B cell (primary cell): ENCODE measurements around the gene MOBP. TPM values are rescaled to one million over a fixed set of nuclear protein-coding genes. Genes with fewer than 3 reads are reported as not detected.

Source experiments
- ATAC-seq: fragments of 200-7000 bp; cut with Tn5 transposase; one replicate; pipeline ENCODE4 v1.10.0; 2021; ENCODE audit warnings: low read depth, mild to moderate bottlenecking, moderate number of reproducible peaks, moderate library complexity
- CTCF ChIA-PET: fragments of 350-600 bp; sonication (Branson Sonifier 250); formaldehyde crosslinking; loops from one replicate; lab custom pipeline; 2021; ENCODE audit warnings: antibody characterized with exemption, inconsistent platforms; lab: Charles Lee
- POLR2A ChIA-PET: fragments of 350-600 bp; sonication (Branson Sonifier 250); formaldehyde crosslinking; loops from one replicate; lab custom pipeline; 2021; ENCODE audit warnings: antibody characterized with exemption; lab: Charles Lee
- DNase-seq: peaks from one replicate; pipeline ENCODE4 v3.0.0; 2013
- H2AFZ ChIP-seq: 2 replicates; pipeline ENCODE4 v1.6.1; 2012; ENCODE audit warnings: mild to moderate bottlenecking, low read depth, low read length; ENCODE audit not compliant: insufficient read depth, poor library complexity, severe bottlenecking
- H3K27ac ChIP-seq, 2 donors: 1 replicate in 1 of 2; 2 replicates in 1 of 2; pipeline ENCODE4 v1.5.1; 2012 to 2013; ENCODE audit warnings: low read length in 2 of 2, mild to moderate bottlenecking in 2 of 2, moderate library complexity in 1 of 2
- H3K27me3 ChIP-seq, 4 experiments: fragments of 200-600 bp in 1 of 4; sonication (generic) in 1 of 4; replicated peaks in 1 of 4; 1 replicate in 2 of 4; 2 replicates in 2 of 4; pipeline versions ENCODE4 v1.6.1 to v1.7.0; 2013 to 2016; ENCODE audit warnings: low read length in 3 of 4, mild to moderate bottlenecking in 2 of 4, mixed read lengths in 1 of 4, moderate library complexity in 1 of 4; ENCODE audit not compliant: insufficient read depth in 4 of 4, control insufficient read depth in 3 of 4; ENCODE audit errors: control extremely low read depth in 1 of 4
- H3K36me3 ChIP-seq, 2 experiments: replicated peaks in 1 of 2; 1 replicate in 1 of 2; 2 replicates in 1 of 2; pipeline versions ENCODE4 v1.6.1 to v1.7.1; 2013; ENCODE audit warnings: low read length in 1 of 2; ENCODE audit not compliant: insufficient read depth in 2 of 2, control insufficient read depth in 1 of 2; ENCODE audit errors: control extremely low read depth in 1 of 2, extremely low read depth in 1 of 2
- H3K4me1 ChIP-seq, 2 donors: fragments of 200-600 bp in 1 of 2; sonication (generic) in 1 of 2; 1 replicate in 1 of 2; 2 replicates in 1 of 2; pipeline versions ENCODE4 v1.5.1 to v1.6.1; 2013 to 2017; ENCODE audit warnings: low read length in 2 of 2; ENCODE audit not compliant: control insufficient read depth in 2 of 2, insufficient read depth in 2 of 2
- H3K4me2 ChIP-seq: replicated peaks from 2 replicates; pipeline ENCODE3; 2012; ENCODE audit warnings: mild to moderate bottlenecking, low read depth, low read length; ENCODE audit not compliant: poor library complexity, severe bottlenecking
- H3K4me3 ChIP-seq, 5 experiments: fragments of 200-600 bp in 1 of 5; sonication (generic) in 1 of 5; 1 replicate in 3 of 5; 2 replicates in 2 of 5; pipeline versions ENCODE4 v1.5.1 to v1.7.0; 2011 to 2016; ENCODE audit warnings: low read length in 4 of 5, mild to moderate bottlenecking in 4 of 5, low read depth in 2 of 5, control low read depth in 1 of 5, moderate library complexity in 1 of 5; ENCODE audit not compliant: insufficient read depth in 1 of 5; ENCODE audit errors: control extremely low read depth in 1 of 5, extremely low read depth in 1 of 5
- H3K79me2 ChIP-seq: fragments of 200-600 bp; sonication (generic); one replicate; pipeline ENCODE4 v1.6.0; 2016; ENCODE audit warnings: low read length; ENCODE audit not compliant: control insufficient read depth, insufficient read depth
- H3K9ac ChIP-seq: fragments of 200-600 bp; sonication (generic); 2 replicates; pipeline ENCODE4 v1.6.1; 2017; ENCODE audit warnings: mild to moderate bottlenecking, low read length, moderate library complexity
- H3K9me3 ChIP-seq, 3 donors: one replicate each; pipeline versions ENCODE4 v1.6.1 to v1.7.1; 2013; ENCODE audit warnings: low read length in 2 of 3; ENCODE audit not compliant: control insufficient read depth in 2 of 3, insufficient read depth in 1 of 3; ENCODE audit errors: control extremely low read depth in 1 of 3
- H4K20me1 ChIP-seq: 2 replicates; pipeline ENCODE4 v1.6.0; 2012; ENCODE audit warnings: mild to moderate bottlenecking, low read length; ENCODE audit not compliant: insufficient read depth, control insufficient read depth, poor library complexity, severe bottlenecking
- H3K27ac Mint-ChIP-seq: one replicate; pipeline ENCODE4 v1.8.0; 2021; ENCODE audit warnings: mixed read lengths
- H3K27me3 Mint-ChIP-seq: one replicate; pipeline ENCODE4 v1.8.0; 2021; ENCODE audit warnings: mixed read lengths
- H3K4me1 Mint-ChIP-seq: one replicate; pipeline ENCODE4 v1.8.0; 2021; ENCODE audit warnings: mixed read lengths
- H3K4me3 Mint-ChIP-seq: one replicate; pipeline ENCODE4 v1.8.0; 2021; ENCODE audit warnings: mixed read lengths
- H3K9me3 Mint-ChIP-seq: one replicate; pipeline ENCODE4 v1.8.0; 2022; ENCODE audit warnings: mixed read lengths; ENCODE audit not compliant: insufficient read depth
- EZH2 ChIP-seq: IDR thresholded peaks from 2 replicates; pipeline ENCODE4 v1.6.1; 2012; ENCODE audit warnings: borderline replicate concordance, low read depth, mild to moderate bottlenecking, moderate library complexity, low read length; ENCODE audit not compliant: insufficient read depth, poor library complexity, severe bottlenecking
- WGBS: methylation state at CpG from one replicate; pipeline ENCODE4 v1.1.5; 2013; ENCODE audit warnings: missing lambda C conversion rate; ENCODE audit not compliant: insufficient coverage; 5-methylcytosine and 5-hydroxymethylcytosine counted together
- intact Hi-C: fragments of 100-400 bp; cut with micrococcal nuclease; formaldehyde crosslinking; loops from one replicate; pipeline ENCODE4 v1.10.0; 2022
- polyA plus RNA-seq: library from polyadenylated mRNA; depleted of rRNA; stranded (reverse); fragments of >200 nt; gene quantifications from 2 replicates; pipeline ENCODE4 v1.2.3, GENCODE V29; 2012
- total RNA-seq, 2 donors: library from RNA; stranded (reverse); fragments of 120-200 nt in 1 of 2; gene quantifications; 1 replicate in 1 of 2; 2 replicates in 1 of 2; pipeline versions ENCODE4 v1.2.3 to v1.2.4, GENCODE V29; 2013 to 2022
- TF ChIP-seq, protein P1 (sequence below): fragments of 200-600 bp; IDR thresholded peaks from one replicate; pipeline ENCODE4 v1.8.0; 2022; ENCODE audit warnings: antibody characterized with exemption, mild to moderate bottlenecking

The MOBP gene
- total and polyA plus RNA-seq, 2 donors (not counting 1 experiment from before 2014, with no cell fraction given) = 0.04 TPM; not detected in 1

GRCh38 chr3:39429466-39429865 is 38.0 kb upstream of the MOBP start:
- 84% methylated on average over 11 of the region's 11 CpGs for WGBS
- H3K4me2 ChIP-seq = no peak overlapping the region
- H3K27ac ChIP-seq = no peak overlapping the region
- no peak overlapping the region for H3K4me3 Mint-ChIP-seq
- no peaks in the 10 kb centered on the region for H3K36me3 ChIP-seq
- H3K27me3 ChIP-seq = peaks cover 0 to 3% (median 0%) of the 10 kb centered on the region in 4 experiments
- ATAC-seq = no peak
- no peaks in the 10 kb centered on the region for H3K4me1 Mint-ChIP-seq
- no peak overlapping the region for H2AFZ ChIP-seq
- intact Hi-C loops = no loop called here
- TF ChIP-seq, protein P1, sequence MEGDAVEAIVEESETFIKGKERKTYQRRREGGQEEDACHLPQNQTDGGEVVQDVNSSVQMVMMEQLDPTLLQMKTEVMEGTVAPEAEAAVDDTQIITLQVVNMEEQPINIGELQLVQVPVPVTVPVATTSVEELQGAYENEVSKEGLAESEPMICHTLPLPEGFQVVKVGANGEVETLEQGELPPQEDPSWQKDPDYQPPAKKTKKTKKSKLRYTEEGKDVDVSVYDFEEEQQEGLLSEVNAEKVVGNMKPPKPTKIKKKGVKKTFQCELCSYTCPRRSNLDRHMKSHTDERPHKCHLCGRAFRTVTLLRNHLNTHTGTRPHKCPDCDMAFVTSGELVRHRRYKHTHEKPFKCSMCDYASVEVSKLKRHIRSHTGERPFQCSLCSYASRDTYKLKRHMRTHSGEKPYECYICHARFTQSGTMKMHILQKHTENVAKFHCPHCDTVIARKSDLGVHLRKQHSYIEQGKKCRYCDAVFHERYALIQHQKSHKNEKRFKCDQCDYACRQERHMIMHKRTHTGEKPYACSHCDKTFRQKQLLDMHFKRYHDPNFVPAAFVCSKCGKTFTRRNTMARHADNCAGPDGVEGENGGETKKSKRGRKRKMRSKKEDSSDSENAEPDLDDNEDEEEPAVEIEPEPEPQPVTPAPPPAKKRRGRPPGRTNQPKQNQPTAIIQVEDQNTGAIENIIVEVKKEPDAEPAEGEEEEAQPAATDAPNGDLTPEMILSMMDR = no peak
- TF ChIP-seq EZH2 = no peak
- H3K4me3 ChIP-seq = no peak overlapping the region
- no peaks in the 10 kb centered on the region for H4K20me1 ChIP-seq
- H3K9me3 Mint-ChIP-seq = no peaks in the 10 kb centered on the region
- H3K4me1 ChIP-seq = no peaks in the 10 kb centered on the region
- no peak overlapping the region for H3K9ac ChIP-seq
- H3K27ac Mint-ChIP-seq = no peak overlapping the region
- H3K27me3 Mint-ChIP-seq = peaks cover 17% of the 10 kb centered on the region
- H3K79me2 ChIP-seq = no peaks in the 10 kb centered on the region
- ChIA-PET CTCF (no interaction called here), POLR2A (no interaction called here)
- no peaks in the 10 kb centered on the region for H3K9me3 ChIP-seq
- DNase-seq = no peak

- no peaks in the 10 kb centered on the region for H3K4me1 Mint-ChIP-seq
- no peaks in the 10 kb centered on the region for H3K4me1 ChIP-seq
- peaks cover 0 to 3% (median 0%) of the 10 kb centered on the region in 4 experiments for H3K27me3 ChIP-seq
- 93% methylated on average over 4 of the region's 5 CpGs for WGBS
- ATAC-seq (no peak), DNase-seq (no peak)
- H3K27ac Mint-ChIP-seq = no peak overlapping the region
- H3K27ac ChIP-seq = no peak overlapping the region
- no peak overlapping the region for H3K4me2 ChIP-seq
- peaks cover 17% of the 10 kb centered on the region for H3K27me3 Mint-ChIP-seq
- H3K9ac ChIP-seq = no peak overlapping the region
- ChIA-PET POLR2A (no interaction called here), CTCF (no interaction called here)
- intact Hi-C loops = no loop called here
- TF ChIP-seq, protein P1 = no peak
- no peak for TF ChIP-seq EZH2
- no peaks in the 10 kb centered on the region for H4K20me1 ChIP-seq
- H3K4me3 ChIP-seq = no peak overlapping the region
- no peaks in the 10 kb centered on the region for H3K9me3 ChIP-seq
- no peaks in the 10 kb centered on the region for H3K9me3 Mint-ChIP-seq
- H2AFZ ChIP-seq = no peak overlapping the region
- no peak overlapping the region for H3K4me3 Mint-ChIP-seq
- no peaks in the 10 kb centered on the region for H3K36me3 ChIP-seq
- H3K79me2 ChIP-seq = no peaks in the 10 kb centered on the region
These were observed 35.1 kb upstream of the MOBP start for GRCh38 chr3:39432342-39432741.
